GM18526 (cell line): ENCODE measurements around the gene NUAK1.

ENCODE experiments used
- POLR2A ChIP-seq: IDR thresholded peaks from 3 replicates; pipeline ENCODE4 v1.6.1; 2011; ENCODE audit not compliant: insufficient read length; ENCODE audit errors: extremely low read depth

NUAK1 gene

GRCh38 chr12:106108185-106108835 lies 30.4 kb downstream of the NUAK1 start:
- no peak for TF ChIP-seq POLR2A

- no peak for TF ChIP-seq POLR2A
Observed at GRCh38 chr12:106107566-106107965, 31.2 kb downstream of the NUAK1 start.

GRCh38 chr12:106106892-106107291 lies 31.9 kb downstream of the NUAK1 start:
- TF ChIP-seq POLR2A, result no peak

GRCh38 chr12:106106061-106106566 lies 32.6 kb downstream of the NUAK1 start:
- no peak for TF ChIP-seq POLR2A

GRCh38 chr12:106101803-106102202 lies 37.0 kb downstream of the NUAK1 start:
- no peak for TF ChIP-seq POLR2A

GRCh38 chr12:106098691-106099200 lies 40.0 kb downstream of the NUAK1 start:
- no peak for TF ChIP-seq POLR2A

- TF ChIP-seq POLR2A, result no peak
Observed at GRCh38 chr12:106097011-106097410, 41.7 kb downstream of the NUAK1 start.

- no peak for TF ChIP-seq POLR2A
Observed at GRCh38 chr12:106096376-106096775, 42.4 kb downstream of the NUAK1 start.

GRCh38 chr12:106094304-106094703 lies 44.5 kb downstream of the NUAK1 start:
- no peak for TF ChIP-seq POLR2A

- TF ChIP-seq POLR2A, result no peak
Observed at GRCh38 chr12:106093246-106093645, 45.5 kb downstream of the NUAK1 start.

- TF ChIP-seq POLR2A, result no peak
Observed at GRCh38 chr12:106091446-106091820, 47.3 kb downstream of the NUAK1 start.

- TF ChIP-seq POLR2A, result no peak
Observed at GRCh38 chr12:106090591-106091445, 47.9 kb downstream of the NUAK1 start.

- no peak for TF ChIP-seq POLR2A
Observed at GRCh38 chr12:106089935-106090334, 48.8 kb downstream of the NUAK1 start.

GRCh38 chr12:106088811-106089485 lies 49.8 kb downstream of the NUAK1 start:
- TF ChIP-seq POLR2A, result no peak

GRCh38 chr12:106088246-106088808 lies 50.4 kb downstream of the NUAK1 start:
- no peak for TF ChIP-seq POLR2A
